ENCODE measurements around the gene WDR93.

The WDR93 gene

DNA sequence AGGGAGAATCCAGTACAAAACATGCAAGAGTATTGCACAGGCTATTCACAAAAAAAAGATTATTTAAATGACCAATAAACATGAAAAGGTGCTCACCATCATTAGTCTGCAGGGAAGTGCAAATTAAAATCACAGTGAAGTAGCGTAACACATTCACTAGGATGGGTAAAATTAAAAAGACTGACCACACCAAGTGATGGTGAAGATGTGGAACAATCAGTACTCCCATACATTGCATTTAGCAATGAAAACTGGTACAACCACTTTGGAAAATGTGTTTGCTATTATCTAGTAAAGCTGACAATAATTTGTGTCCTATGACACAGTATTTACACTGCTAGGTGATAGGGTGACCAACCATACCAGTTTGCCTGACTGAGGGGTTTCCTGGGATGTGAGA is 34.0 kb downstream of the WDR93 start:
- no peaks in the 10 kb centered on the region for H3K27me3 ChIP-seq
- no peaks in the 10 kb centered on the region for H3K4me1 ChIP-seq (ENCODE audit: control insufficient read depth in 1 of 2, insufficient read depth in 1 of 2, low read depth in 1 of 2, low read length in 1 of 2)
- H3K4me3 ChIP-seq (ENCODE audit: low read depth in 1 of 2, low read length in 1 of 2) = no peak overlapping the region
- no peaks in the 10 kb centered on the region for H3K36me3 ChIP-seq
- H3K9me3 ChIP-seq = no peaks in the 10 kb centered on the region
- TF ChIP-seq CTCF (IDR thresholded peaks at IDR 0.05) = no peak
- no peak overlapping the region for H3K27ac ChIP-seq

DNA sequence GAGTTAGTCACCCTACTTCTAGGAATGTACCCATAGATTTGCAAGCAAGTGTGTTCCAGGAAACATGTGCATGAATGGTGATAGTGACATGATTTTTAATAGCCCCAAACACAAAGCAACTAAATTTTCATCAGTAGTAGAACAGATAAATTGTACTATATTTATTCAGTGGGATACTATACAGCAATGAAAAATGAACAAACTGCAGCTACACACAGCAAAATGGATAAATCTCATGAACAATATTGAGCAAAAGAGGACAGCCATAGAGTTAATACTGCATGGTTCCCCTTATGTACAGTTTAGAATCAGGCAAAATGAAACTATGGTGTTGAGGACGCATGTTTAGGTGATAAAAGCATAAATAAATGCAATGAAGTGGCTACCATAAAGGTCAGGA is 34.5 kb downstream of the WDR93 start:
- no peak for TF ChIP-seq CTCF (IDR thresholded peaks at IDR 0.05)
- H3K4me1 ChIP-seq (ENCODE audit: control insufficient read depth in 1 of 2, insufficient read depth in 1 of 2, low read depth in 1 of 2, low read length in 1 of 2) = no peaks in the 10 kb centered on the region
- no peaks in the 10 kb centered on the region for H3K27me3 ChIP-seq
- no peaks in the 10 kb centered on the region for H3K36me3 ChIP-seq
- no peak overlapping the region for H3K4me3 ChIP-seq (ENCODE audit: low read depth in 1 of 2, low read length in 1 of 2)
- no peak overlapping the region for H3K27ac ChIP-seq
- no peaks in the 10 kb centered on the region for H3K9me3 ChIP-seq

GRCh38 chr15:89728254-89728653 is 37.6 kb downstream of the WDR93 start:
- Histone ChIP-seq H3K36me3 (no peaks in the 10 kb centered on the region), H3K4me3 (ENCODE audit: low read depth in 1 of 2, low read length in 1 of 2) (no peak overlapping the region), H3K27ac (no peak overlapping the region), H3K9me3 (no peaks in the 10 kb centered on the region), H3K27me3 (no peaks in the 10 kb centered on the region), H3K4me1 (ENCODE audit: control insufficient read depth in 1 of 2, insufficient read depth in 1 of 2, low read depth in 1 of 2, low read length in 1 of 2) (no peaks in the 10 kb centered on the region)
- no peak for TF ChIP-seq CTCF (IDR thresholded peaks at IDR 0.05)

GRCh38 chr15:89731275-89731674 is 40.7 kb downstream of the WDR93 start:
- Histone ChIP-seq H3K4me1 (ENCODE audit: control insufficient read depth in 1 of 2, insufficient read depth in 1 of 2, low read depth in 1 of 2, low read length in 1 of 2) (no peaks in the 10 kb centered on the region), H3K9me3 (no peaks in the 10 kb centered on the region), H3K36me3 (no peaks in the 10 kb centered on the region), H3K4me3 (ENCODE audit: low read depth in 1 of 2, low read length in 1 of 2) (no peak overlapping the region), H3K27me3 (no peaks in the 10 kb centered on the region), H3K27ac (no peak overlapping the region)
- TF ChIP-seq CTCF (IDR thresholded peaks at IDR 0.05) = no peak

DNA sequence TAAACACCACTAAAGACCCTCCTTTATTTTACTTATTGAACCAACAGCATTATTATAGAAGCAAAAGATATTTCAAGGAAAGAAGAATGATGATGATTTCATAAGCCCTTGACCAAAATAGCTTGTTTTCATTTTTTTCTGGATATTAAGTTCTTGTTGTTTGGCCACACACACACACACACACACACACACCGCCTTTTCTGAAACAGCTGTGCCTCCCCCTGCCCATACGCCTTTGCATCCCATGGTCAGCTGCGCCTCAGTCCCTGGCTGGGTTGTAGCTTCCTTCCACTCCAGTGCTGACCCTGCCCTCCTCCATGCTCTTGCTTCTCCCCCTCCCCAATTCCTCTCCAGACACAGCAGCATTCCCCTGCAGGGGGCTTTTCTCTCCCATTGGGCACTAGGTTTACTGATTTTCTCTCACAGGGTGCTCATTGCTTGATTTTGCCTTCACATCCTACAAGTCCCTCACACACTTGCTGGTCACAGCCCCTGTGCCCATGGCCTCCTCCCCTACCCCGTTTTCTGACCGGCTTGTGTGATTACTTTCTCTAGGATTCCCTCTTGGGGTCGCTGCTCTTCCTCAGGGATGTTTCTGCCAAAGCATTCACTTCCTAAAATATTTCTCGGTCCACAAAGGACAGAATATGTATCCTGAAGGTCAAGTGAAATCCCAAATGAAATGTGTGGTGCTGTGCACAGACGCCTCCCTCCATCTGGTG is 42.0 kb downstream of the WDR93 start:
- Histone ChIP-seq H3K9me3 (no peaks in the 10 kb centered on the region), H3K4me1 (ENCODE audit: control insufficient read depth in 1 of 2, insufficient read depth in 1 of 2, low read depth in 1 of 2, low read length in 1 of 2) (no peaks in the 10 kb centered on the region), H3K27ac (no peak overlapping the region), H3K36me3 (no peaks in the 10 kb centered on the region), H3K4me3 (ENCODE audit: low read depth in 1 of 2, low read length in 1 of 2) (no peak overlapping the region), H3K27me3 (no peaks in the 10 kb centered on the region)
- no peak for TF ChIP-seq CTCF (IDR thresholded peaks at IDR 0.05)

Data from neutrophil (primary cell).